Measurements from ENCODE around the gene ENTPD2. TPM values are rescaled to one million over a fixed set of nuclear protein-coding genes. Genes with fewer than 3 reads are reported as not detected.

The ENTPD2 gene
- total RNA-seq, 1 experiment from 2014 or later = 32.5 TPM

DNA sequence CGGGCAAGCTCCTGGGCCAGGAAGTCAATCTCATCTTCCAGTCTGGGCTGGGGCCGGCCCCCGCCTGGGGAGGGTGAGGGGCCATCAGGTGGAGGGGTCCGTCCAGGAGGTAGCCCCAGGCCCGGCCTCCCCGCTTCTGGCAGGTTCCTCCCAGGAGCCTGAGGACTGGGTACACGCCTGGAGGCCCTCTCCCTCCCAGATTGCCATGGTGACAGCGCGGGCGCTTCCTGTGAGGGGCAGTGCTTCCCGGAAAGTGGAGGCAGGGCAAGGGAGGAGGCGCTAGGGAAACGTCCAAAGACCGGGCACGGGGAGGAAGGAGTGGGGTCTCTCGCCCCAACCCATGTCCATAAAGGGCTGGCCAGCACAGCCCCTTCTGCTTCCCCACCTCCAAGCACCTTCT, 12.7 kb downstream of the ENTPD2 start:
- Histone ChIP-seq H3K36me3 (ENCODE audit: control insufficient read depth in 1 of 2, insufficient read depth in 2 of 2, low read length in 2 of 2) (peaks cover 3 to 7% of the 10 kb centered on the region in 2 experiments; a peak in 2 of 4 replicates), H3K27ac (ENCODE audit: low read depth, low read length) (no peak overlapping the region), H3K4me2 (ENCODE audit: low read length) (no peak overlapping the region), H3K79me2 (ENCODE audit: insufficient read depth, low read length) (peaks cover 24% of the 10 kb centered on the region; the same call in 1 of the 2 replicates), H3K9ac (ENCODE audit: low read length) (no peak overlapping the region), H3K9me3 (ENCODE audit: control insufficient read depth in 1 of 2, insufficient read depth in 1 of 2, low read depth in 1 of 2, low read length in 2 of 2) (no peaks in the 10 kb centered on the region), H3K9me2 (ENCODE audit: insufficient read depth) (no peaks in the 10 kb centered on the region), H3K27me3 (ENCODE audit: insufficient read depth, low read length) (no peaks in the 10 kb centered on the region), H3K4me3 (replicated peaks in 1 of 2; ENCODE audit: low read depth in 1 of 2, low read length in 2 of 2) (no peak overlapping the region), H2AFZ (ENCODE audit: low read depth, low read length, poor library complexity, severe bottlenecking) (no peak overlapping the region), H3K4me1 (ENCODE audit: control insufficient read depth in 1 of 2, insufficient read depth in 2 of 2, low read length in 2 of 2) (peaks cover 12 to 23% of the 10 kb centered on the region in 2 experiments), H4K20me1 (ENCODE audit: insufficient read depth) (no peaks in the 10 kb centered on the region)
- TF ChIP-seq SP1 (IDR thresholded peaks at IDR 0.05; ENCODE audit: low read depth) (no peak), SIN3A (IDR thresholded peaks at IDR 0.05; ENCODE audit: low read depth) (no peak), TCF7L2 (IDR thresholded peaks at IDR 0.05; ENCODE audit: borderline replicate concordance, extremely low read depth, insufficient read depth, insufficient read length) (no peak), EGR1 (IDR thresholded peaks at IDR 0.05; ENCODE audit: low read depth) (no peak), FOSL1 (IDR thresholded peaks at IDR 0.05; ENCODE audit: low read depth) (no peak), ZFX (IDR thresholded peaks at IDR 0.05) (no peak), JUND (IDR thresholded peaks at IDR 0.05) (no peak), POLR2AphosphoS5 (IDR thresholded peaks at IDR 0.05; ENCODE audit: low read depth, low read length) (no peak), ZNF274 (IDR thresholded peaks at IDR 0.05; ENCODE audit: low read depth, low read length) (no peak), CEBPB (IDR thresholded peaks at IDR 0.05; ENCODE audit: low read depth) (no peak), SRF (IDR thresholded peaks at IDR 0.05; ENCODE audit: low read depth) (no peak), RAD21 (IDR thresholded peaks at IDR 0.05; ENCODE audit: low read depth) (no peak), EZH2 (IDR thresholded peaks at IDR 0.05) (no peak), EZH2phosphoT487 (IDR thresholded peaks at IDR 0.05; ENCODE audit: borderline replicate concordance) (no peak), POLR2A (IDR thresholded peaks at IDR 0.05; ENCODE audit: borderline replicate concordance, extremely low read depth, insufficient read depth, insufficient read length) (no peak), YY1 (IDR thresholded peaks at IDR 0.05; ENCODE audit: extremely low read depth, insufficient replicate concordance, low read depth, low read length) (no peak)
- TF ChIP-seq, protein P1, sequence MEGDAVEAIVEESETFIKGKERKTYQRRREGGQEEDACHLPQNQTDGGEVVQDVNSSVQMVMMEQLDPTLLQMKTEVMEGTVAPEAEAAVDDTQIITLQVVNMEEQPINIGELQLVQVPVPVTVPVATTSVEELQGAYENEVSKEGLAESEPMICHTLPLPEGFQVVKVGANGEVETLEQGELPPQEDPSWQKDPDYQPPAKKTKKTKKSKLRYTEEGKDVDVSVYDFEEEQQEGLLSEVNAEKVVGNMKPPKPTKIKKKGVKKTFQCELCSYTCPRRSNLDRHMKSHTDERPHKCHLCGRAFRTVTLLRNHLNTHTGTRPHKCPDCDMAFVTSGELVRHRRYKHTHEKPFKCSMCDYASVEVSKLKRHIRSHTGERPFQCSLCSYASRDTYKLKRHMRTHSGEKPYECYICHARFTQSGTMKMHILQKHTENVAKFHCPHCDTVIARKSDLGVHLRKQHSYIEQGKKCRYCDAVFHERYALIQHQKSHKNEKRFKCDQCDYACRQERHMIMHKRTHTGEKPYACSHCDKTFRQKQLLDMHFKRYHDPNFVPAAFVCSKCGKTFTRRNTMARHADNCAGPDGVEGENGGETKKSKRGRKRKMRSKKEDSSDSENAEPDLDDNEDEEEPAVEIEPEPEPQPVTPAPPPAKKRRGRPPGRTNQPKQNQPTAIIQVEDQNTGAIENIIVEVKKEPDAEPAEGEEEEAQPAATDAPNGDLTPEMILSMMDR (IDR thresholded peaks at IDR 0.05 in 2 of 3, conservative IDR thresholded peaks at IDR 0.05 in 1 of 3; ENCODE audit: borderline replicate concordance in 1 of 3, insufficient read depth in 1 of 3, low read depth in 2 of 3, low read length in 2 of 3) = no peak
- TF ChIP-seq, protein P2, sequence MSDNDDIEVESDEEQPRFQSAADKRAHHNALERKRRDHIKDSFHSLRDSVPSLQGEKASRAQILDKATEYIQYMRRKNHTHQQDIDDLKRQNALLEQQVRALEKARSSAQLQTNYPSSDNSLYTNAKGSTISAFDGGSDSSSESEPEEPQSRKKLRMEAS (IDR thresholded peaks at IDR 0.05) = no peak
- TF ChIP-seq, protein P3, sequence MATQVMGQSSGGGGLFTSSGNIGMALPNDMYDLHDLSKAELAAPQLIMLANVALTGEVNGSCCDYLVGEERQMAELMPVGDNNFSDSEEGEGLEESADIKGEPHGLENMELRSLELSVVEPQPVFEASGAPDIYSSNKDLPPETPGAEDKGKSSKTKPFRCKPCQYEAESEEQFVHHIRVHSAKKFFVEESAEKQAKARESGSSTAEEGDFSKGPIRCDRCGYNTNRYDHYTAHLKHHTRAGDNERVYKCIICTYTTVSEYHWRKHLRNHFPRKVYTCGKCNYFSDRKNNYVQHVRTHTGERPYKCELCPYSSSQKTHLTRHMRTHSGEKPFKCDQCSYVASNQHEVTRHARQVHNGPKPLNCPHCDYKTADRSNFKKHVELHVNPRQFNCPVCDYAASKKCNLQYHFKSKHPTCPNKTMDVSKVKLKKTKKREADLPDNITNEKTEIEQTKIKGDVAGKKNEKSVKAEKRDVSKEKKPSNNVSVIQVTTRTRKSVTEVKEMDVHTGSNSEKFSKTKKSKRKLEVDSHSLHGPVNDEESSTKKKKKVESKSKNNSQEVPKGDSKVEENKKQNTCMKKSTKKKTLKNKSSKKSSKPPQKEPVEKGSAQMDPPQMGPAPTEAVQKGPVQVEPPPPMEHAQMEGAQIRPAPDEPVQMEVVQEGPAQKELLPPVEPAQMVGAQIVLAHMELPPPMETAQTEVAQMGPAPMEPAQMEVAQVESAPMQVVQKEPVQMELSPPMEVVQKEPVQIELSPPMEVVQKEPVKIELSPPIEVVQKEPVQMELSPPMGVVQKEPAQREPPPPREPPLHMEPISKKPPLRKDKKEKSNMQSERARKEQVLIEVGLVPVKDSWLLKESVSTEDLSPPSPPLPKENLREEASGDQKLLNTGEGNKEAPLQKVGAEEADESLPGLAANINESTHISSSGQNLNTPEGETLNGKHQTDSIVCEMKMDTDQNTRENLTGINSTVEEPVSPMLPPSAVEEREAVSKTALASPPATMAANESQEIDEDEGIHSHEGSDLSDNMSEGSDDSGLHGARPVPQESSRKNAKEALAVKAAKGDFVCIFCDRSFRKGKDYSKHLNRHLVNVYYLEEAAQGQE (IDR thresholded peaks at IDR 0.05; ENCODE audit: low read depth) = no peak
- TF ChIP-seq, protein P4, sequence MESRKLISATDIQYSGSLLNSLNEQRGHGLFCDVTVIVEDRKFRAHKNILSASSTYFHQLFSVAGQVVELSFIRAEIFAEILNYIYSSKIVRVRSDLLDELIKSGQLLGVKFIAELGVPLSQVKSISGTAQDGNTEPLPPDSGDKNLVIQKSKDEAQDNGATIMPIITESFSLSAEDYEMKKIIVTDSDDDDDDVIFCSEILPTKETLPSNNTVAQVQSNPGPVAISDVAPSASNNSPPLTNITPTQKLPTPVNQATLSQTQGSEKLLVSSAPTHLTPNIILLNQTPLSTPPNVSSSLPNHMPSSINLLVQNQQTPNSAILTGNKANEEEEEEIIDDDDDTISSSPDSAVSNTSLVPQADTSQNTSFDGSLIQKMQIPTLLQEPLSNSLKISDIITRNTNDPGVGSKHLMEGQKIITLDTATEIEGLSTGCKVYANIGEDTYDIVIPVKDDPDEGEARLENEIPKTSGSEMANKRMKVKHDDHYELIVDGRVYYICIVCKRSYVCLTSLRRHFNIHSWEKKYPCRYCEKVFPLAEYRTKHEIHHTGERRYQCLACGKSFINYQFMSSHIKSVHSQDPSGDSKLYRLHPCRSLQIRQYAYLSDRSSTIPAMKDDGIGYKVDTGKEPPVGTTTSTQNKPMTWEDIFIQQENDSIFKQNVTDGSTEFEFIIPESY (IDR thresholded peaks at IDR 0.05; ENCODE audit: extremely low read depth, insufficient replicate concordance, low read length) = no peak
- intact Hi-C loops (cut with micrococcal nuclease) = no loop called here
- ChIA-PET CTCF (no interaction called here), POLR2A (no interaction called here), RAD21 (ENCODE audit: low non-redundant PET in 1 of 2, low total read pairs in 2 of 2, uncharacterized antibody in 2 of 2, unreplicated experiment in 2 of 2) (no interaction called here)
- no peak for DNase-seq (ENCODE audit: low read depth, low spot score)
- no TSS peak for BruUV-seq (replicated peaks)
- no peak for ATAC-seq

Data from HCT116 (cell line).